ENCODE measurements around the gene TPD52L1.

TPD52L1 gene

DNA sequence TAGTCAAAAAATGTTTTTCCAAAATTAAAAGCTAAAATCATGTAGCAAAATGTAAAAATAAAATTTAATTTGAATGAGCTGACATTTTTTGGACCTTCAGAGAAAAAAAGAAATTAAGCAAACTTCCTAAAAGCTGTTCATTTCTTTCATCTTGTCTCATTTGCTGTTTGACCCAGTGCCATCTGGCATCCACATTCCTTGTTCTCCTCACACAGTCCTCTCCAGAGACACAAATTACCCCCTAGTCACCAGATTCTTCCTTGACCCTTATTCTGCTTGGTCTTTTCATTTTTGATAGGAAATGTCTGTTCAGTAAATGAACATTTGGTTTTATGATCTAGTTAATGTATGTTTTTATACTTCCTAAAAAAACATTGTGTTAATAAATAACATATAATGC is 93.0 kb downstream of the TPD52L1 start:
- TF ChIP-seq, protein P1, sequence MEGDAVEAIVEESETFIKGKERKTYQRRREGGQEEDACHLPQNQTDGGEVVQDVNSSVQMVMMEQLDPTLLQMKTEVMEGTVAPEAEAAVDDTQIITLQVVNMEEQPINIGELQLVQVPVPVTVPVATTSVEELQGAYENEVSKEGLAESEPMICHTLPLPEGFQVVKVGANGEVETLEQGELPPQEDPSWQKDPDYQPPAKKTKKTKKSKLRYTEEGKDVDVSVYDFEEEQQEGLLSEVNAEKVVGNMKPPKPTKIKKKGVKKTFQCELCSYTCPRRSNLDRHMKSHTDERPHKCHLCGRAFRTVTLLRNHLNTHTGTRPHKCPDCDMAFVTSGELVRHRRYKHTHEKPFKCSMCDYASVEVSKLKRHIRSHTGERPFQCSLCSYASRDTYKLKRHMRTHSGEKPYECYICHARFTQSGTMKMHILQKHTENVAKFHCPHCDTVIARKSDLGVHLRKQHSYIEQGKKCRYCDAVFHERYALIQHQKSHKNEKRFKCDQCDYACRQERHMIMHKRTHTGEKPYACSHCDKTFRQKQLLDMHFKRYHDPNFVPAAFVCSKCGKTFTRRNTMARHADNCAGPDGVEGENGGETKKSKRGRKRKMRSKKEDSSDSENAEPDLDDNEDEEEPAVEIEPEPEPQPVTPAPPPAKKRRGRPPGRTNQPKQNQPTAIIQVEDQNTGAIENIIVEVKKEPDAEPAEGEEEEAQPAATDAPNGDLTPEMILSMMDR (conservative IDR thresholded peaks at IDR 0.05; ENCODE audit: control insufficient read depth, insufficient read depth, low read depth, low read length), result no peak
- no peak for DNase-seq (ENCODE audit: low read depth)

DNA sequence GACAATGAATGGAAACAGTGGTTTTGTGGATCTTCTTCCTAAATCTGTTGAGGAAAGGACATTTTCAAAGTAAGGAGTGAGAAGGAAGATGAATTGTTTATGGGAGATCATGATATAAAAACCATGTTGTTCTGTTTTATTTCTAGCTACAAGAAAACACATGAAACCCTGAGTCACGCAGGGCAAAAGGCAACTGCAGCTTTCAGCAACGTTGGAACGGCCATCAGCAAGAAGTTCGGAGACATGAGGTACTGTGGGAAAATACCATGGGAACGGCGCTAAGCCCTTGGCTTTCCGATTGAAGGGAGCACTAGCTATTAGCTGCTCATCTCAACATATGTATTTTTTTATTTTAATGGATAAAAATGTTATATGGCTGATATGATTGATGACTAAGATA is 94.6 kb downstream of the TPD52L1 start:
- H3K4me3 ChIP-seq (ENCODE audit: control insufficient read depth, low read depth, low read length), result no peak overlapping the region
- TF ChIP-seq, protein P1 (conservative IDR thresholded peaks at IDR 0.05; ENCODE audit: control insufficient read depth, insufficient read depth, low read depth, low read length), result no peak
- no peak for DNase-seq (ENCODE audit: low read depth)

More for the DNA sequence above, 93.0 kb downstream of the TPD52L1 start:
- no peak overlapping the region for H3K4me3 ChIP-seq (ENCODE audit: control insufficient read depth, low read depth, low read length)

DNA sequence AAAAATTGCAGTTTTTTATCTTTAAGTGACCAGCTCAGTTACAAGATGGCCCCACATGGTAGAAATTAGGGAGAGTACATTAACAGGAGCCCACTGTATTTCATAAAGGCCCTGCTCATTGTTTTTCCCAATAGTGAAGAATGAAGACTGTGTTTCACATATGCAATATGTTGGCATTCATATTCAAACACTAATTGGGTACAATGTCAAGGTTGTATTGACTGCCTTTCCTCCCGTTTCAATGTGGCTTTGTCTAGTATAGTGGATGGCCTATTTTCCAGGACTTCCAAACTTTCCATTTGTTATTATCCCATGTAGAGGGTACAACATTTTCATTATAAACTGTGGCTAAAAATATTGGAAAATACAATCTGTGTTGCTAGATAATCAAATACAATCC is 96.9 kb downstream of the TPD52L1 start:
- no peak overlapping the region for H3K4me3 ChIP-seq (ENCODE audit: control insufficient read depth, low read depth, low read length)
- TF ChIP-seq, protein P1 (conservative IDR thresholded peaks at IDR 0.05; ENCODE audit: control insufficient read depth, insufficient read depth, low read depth, low read length), result no peak
- no peak for DNase-seq (ENCODE audit: low read depth)

DNA sequence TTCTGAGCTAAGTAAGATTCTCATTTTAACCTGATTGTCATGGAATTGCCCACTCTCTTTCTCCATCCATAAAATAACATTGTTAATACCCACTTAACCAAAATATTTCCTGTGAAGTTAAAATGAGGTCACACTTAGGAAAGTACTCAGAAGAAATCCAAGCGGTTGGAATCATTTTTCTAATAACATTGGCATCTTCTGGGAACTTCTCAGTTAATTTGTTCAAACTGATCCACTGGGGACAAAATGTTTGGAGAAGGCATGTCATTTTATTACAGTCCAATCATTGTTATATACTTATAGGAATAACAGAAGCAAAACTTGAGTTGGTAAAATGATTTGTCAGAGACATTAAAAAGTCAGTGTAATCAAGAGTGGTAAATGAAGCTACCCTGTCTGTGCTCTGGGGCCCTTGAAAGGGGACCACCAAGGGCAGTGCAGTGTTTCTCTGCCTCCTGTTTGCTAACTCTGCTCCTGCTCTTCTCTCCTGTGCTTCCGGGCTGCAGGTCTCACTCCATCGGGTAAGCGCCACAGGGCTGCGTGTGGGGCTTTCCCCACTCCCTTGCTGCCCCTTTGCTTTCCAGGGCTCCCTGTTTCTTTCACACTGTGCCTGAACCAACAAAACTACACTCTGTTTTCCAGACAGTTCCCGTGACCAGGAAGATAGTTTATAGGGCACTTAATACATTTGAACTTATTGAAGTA is 98.1 kb downstream of the TPD52L1 start:
- H3K4me3 ChIP-seq (ENCODE audit: control insufficient read depth, low read depth, low read length), result no peak overlapping the region
- no peak for DNase-seq (ENCODE audit: low read depth)
- TF ChIP-seq, protein P1 (conservative IDR thresholded peaks at IDR 0.05; ENCODE audit: control insufficient read depth, insufficient read depth, low read depth, low read length), result no peak

DNA sequence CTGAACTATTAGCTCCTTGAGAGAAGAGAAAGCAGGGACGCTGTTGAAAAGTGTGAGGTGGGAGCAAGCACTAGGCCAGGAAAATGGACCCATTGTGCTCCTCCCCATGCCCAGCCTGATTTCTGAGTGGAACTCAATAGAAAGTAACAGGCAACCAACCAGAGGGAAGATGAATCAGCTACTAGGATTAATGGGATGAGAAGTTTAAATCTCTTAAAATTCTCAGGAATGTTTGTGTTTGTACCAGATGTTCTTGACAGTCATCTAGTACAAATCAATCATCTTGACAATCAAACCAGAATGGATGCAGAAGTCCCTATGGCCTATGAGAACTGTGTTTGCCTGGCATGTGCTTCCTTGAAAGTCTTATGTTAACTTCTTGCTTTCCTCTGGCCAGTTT is 99.3 kb downstream of the TPD52L1 start:
- peak; percentile 41 for DNase-seq (ENCODE audit: low read depth)
- TF ChIP-seq, protein P1 (conservative IDR thresholded peaks at IDR 0.05; ENCODE audit: control insufficient read depth, insufficient read depth, low read depth, low read length), result no peak
- no peak overlapping the region for H3K4me3 ChIP-seq (ENCODE audit: control insufficient read depth, low read depth, low read length)

DNA sequence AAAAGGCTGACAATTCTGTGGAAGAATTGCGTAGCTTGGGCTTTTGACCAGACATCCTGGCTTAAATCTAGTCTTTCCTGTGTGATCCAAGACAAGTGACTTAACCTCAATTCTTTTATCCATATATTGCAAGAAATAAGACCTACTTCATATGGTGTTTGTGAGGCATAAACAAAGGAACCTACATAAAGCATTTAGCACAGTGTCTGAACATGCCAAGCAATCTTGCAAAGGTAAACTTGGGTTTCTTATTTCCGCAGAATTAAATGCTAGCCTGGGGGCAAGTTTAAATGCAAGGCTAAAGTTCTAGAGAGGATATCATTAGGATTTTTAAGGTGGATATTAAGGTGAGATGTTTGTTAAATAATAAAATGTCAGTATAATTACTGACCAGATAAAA is 100.3 kb downstream of the TPD52L1 start:
- no peak overlapping the region for H3K4me3 ChIP-seq (ENCODE audit: control insufficient read depth, low read depth, low read length)
- TF ChIP-seq, protein P1 (conservative IDR thresholded peaks at IDR 0.05; ENCODE audit: control insufficient read depth, insufficient read depth, low read depth, low read length), result no peak
- no peak for DNase-seq (ENCODE audit: low read depth)

Measured in fibroblast of mammary gland (primary cell).